ENCODE results near the gene JAK1.

The JAK1 gene

GRCh38 chr1:64838486-64838885 lies 127.9 kb downstream of the JAK1 start:
- TF ChIP-seq CTCF (IDR thresholded peaks at IDR 0.05; ENCODE audit: low read depth, low read length): no peak
- DNase-seq (ENCODE audit: extremely low read depth, low read depth): no peak

- no peak for DNase-seq (ENCODE audit: extremely low read depth, low read depth)
- TF ChIP-seq CTCF (IDR thresholded peaks at IDR 0.05; ENCODE audit: low read depth, low read length): no peak
Measured at GRCh38 chr1:64836802-64837201, 129.5 kb downstream of the JAK1 start.

GRCh38 chr1:64834734-64835133 lies 131.6 kb downstream of the JAK1 start:
- TF ChIP-seq CTCF (IDR thresholded peaks at IDR 0.05; ENCODE audit: low read depth, low read length): no peak
- DNase-seq (ENCODE audit: extremely low read depth, low read depth): no peak

- TF ChIP-seq CTCF (IDR thresholded peaks at IDR 0.05; ENCODE audit: low read depth, low read length): no peak
- no peak for DNase-seq (ENCODE audit: extremely low read depth, low read depth)
Measured at GRCh38 chr1:64830030-64830651, 136.2 kb downstream of the JAK1 start.

- TF ChIP-seq CTCF (IDR thresholded peaks at IDR 0.05; ENCODE audit: low read depth, low read length): no peak
- no peak for DNase-seq (ENCODE audit: extremely low read depth, low read depth)
Measured at GRCh38 chr1:64829411-64830029, 136.8 kb downstream of the JAK1 start.

GRCh38 chr1:64828829-64829228 lies 137.5 kb downstream of the JAK1 start:
- no peak for TF ChIP-seq CTCF (IDR thresholded peaks at IDR 0.05; ENCODE audit: low read depth, low read length)
- no peak for DNase-seq (ENCODE audit: extremely low read depth, low read depth)

- TF ChIP-seq CTCF (IDR thresholded peaks at IDR 0.05; ENCODE audit: low read depth, low read length): no peak
- DNase-seq (ENCODE audit: extremely low read depth, low read depth): no peak
Measured at GRCh38 chr1:64826991-64827390, 139.4 kb downstream of the JAK1 start.

Measured in AG09319 (cell line).